ENCODE results near the gene CAPN10.

Gene CAPN10

GRCh38 chr2:240576036-240576435 is 10.5 kb upstream of the CAPN10 start:
- DNase-seq (no peak), ATAC-seq (ENCODE audit: insufficient read depth, low read depth) (no peak)
- TF ChIP-seq, protein P1, sequence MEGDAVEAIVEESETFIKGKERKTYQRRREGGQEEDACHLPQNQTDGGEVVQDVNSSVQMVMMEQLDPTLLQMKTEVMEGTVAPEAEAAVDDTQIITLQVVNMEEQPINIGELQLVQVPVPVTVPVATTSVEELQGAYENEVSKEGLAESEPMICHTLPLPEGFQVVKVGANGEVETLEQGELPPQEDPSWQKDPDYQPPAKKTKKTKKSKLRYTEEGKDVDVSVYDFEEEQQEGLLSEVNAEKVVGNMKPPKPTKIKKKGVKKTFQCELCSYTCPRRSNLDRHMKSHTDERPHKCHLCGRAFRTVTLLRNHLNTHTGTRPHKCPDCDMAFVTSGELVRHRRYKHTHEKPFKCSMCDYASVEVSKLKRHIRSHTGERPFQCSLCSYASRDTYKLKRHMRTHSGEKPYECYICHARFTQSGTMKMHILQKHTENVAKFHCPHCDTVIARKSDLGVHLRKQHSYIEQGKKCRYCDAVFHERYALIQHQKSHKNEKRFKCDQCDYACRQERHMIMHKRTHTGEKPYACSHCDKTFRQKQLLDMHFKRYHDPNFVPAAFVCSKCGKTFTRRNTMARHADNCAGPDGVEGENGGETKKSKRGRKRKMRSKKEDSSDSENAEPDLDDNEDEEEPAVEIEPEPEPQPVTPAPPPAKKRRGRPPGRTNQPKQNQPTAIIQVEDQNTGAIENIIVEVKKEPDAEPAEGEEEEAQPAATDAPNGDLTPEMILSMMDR (IDR thresholded peaks at IDR 0.05; ENCODE audit: borderline replicate concordance, extremely low read depth, low read length, poor library complexity, severe bottlenecking): no peak
- TF ChIP-seq EZH2 (IDR thresholded peaks at IDR 0.05; ENCODE audit: borderline replicate concordance, low read depth, low read length, severe bottlenecking): no peak
- H4K20me1 ChIP-seq (ENCODE audit: insufficient read depth, low read length): peaks cover 79% of the 10 kb centered on the region
- H2AFZ ChIP-seq (ENCODE audit: low read depth, low read length): no peak overlapping the region
- no peaks in the 10 kb centered on the region for H3K4me1 ChIP-seq (ENCODE audit: insufficient read depth, low read length)
- peaks cover 77% of the 10 kb centered on the region for H3K36me3 ChIP-seq (ENCODE audit: insufficient read depth, low read length)
- H3K27me3 ChIP-seq (ENCODE audit: insufficient read depth, low read length, poor library complexity): no peaks in the 10 kb centered on the region
- H3K79me2 ChIP-seq (ENCODE audit: insufficient read depth, low read length): peaks cover 29% of the 10 kb centered on the region
- no peak overlapping the region for H3K4me2 ChIP-seq (ENCODE audit: insufficient read depth, low read length)
- no peaks in the 10 kb centered on the region for H3K9me3 ChIP-seq (ENCODE audit: insufficient read depth, low read length, severe bottlenecking)
- no peak overlapping the region for H3K4me3 ChIP-seq (ENCODE audit: low read depth in 1 of 2, low read length in 2 of 2)
- H3K27ac ChIP-seq (ENCODE audit: low read length): no peak overlapping the region
- H3K9ac ChIP-seq (ENCODE audit: low read depth, low read length): no peak overlapping the region

GRCh38 chr2:240576436-240577205 is 9.9 kb upstream of the CAPN10 start:
- TF ChIP-seq, protein P1 (IDR thresholded peaks at IDR 0.05; ENCODE audit: borderline replicate concordance, extremely low read depth, low read length, poor library complexity, severe bottlenecking): no peak
- TF ChIP-seq EZH2 (IDR thresholded peaks at IDR 0.05; ENCODE audit: borderline replicate concordance, low read depth, low read length, severe bottlenecking): no peak
- H3K4me3 ChIP-seq (ENCODE audit: low read depth in 1 of 2, low read length in 2 of 2): no peak overlapping the region
- no peak overlapping the region for H2AFZ ChIP-seq (ENCODE audit: low read depth, low read length)
- DNase-seq (no peak), ATAC-seq (ENCODE audit: insufficient read depth, low read depth) (no peak)
- no peaks in the 10 kb centered on the region for H3K9me3 ChIP-seq (ENCODE audit: insufficient read depth, low read length, severe bottlenecking)
- peaks cover 73% of the 10 kb centered on the region for H3K36me3 ChIP-seq (ENCODE audit: insufficient read depth, low read length)
- H3K9ac ChIP-seq (ENCODE audit: low read depth, low read length): no peak overlapping the region
- no peak overlapping the region for H3K27ac ChIP-seq (ENCODE audit: low read length)
- H3K4me2 ChIP-seq (ENCODE audit: insufficient read depth, low read length): no peak overlapping the region
- peaks cover 74% of the 10 kb centered on the region for H4K20me1 ChIP-seq (ENCODE audit: insufficient read depth, low read length)
- no peaks in the 10 kb centered on the region for H3K4me1 ChIP-seq (ENCODE audit: insufficient read depth, low read length)
- H3K79me2 ChIP-seq (ENCODE audit: insufficient read depth, low read length): peaks cover 26% of the 10 kb centered on the region
- H3K27me3 ChIP-seq (ENCODE audit: insufficient read depth, low read length, poor library complexity): no peaks in the 10 kb centered on the region

GRCh38 chr2:240577281-240578109 is 9.0 kb upstream of the CAPN10 start:
- Histone ChIP-seq H3K4me1 (ENCODE audit: insufficient read depth, low read length) (no peaks in the 10 kb centered on the region), H3K79me2 (ENCODE audit: insufficient read depth, low read length) (peaks cover 26% of the 10 kb centered on the region), H3K4me3 (ENCODE audit: low read depth in 1 of 2, low read length in 2 of 2) (no peak overlapping the region), H3K9ac (ENCODE audit: low read depth, low read length) (no peak overlapping the region), H3K27me3 (ENCODE audit: insufficient read depth, low read length, poor library complexity) (no peaks in the 10 kb centered on the region), H3K4me2 (ENCODE audit: insufficient read depth, low read length) (no peak overlapping the region), H3K36me3 (ENCODE audit: insufficient read depth, low read length) (peaks cover 64% of the 10 kb centered on the region), H4K20me1 (ENCODE audit: insufficient read depth, low read length) (peaks cover 65% of the 10 kb centered on the region), H2AFZ (ENCODE audit: low read depth, low read length) (no peak overlapping the region), H3K9me3 (ENCODE audit: insufficient read depth, low read length, severe bottlenecking) (no peaks in the 10 kb centered on the region), H3K27ac (ENCODE audit: low read length) (no peak overlapping the region)
- no peak for TF ChIP-seq EZH2 (IDR thresholded peaks at IDR 0.05; ENCODE audit: borderline replicate concordance, low read depth, low read length, severe bottlenecking)
- TF ChIP-seq, protein P1 (IDR thresholded peaks at IDR 0.05; ENCODE audit: borderline replicate concordance, extremely low read depth, low read length, poor library complexity, severe bottlenecking): no peak
- ATAC-seq (ENCODE audit: insufficient read depth, low read depth): no peak; the same call in 2 of the 3 replicates
- DNase-seq: no peak
